OCI-LY7 (cell line): Measurements from ENCODE around the gene DPYD. TPM values are rescaled to one million over a fixed set of nuclear protein-coding genes. Genes with fewer than 3 reads are reported as not detected.

Source experiments
- BruUV-seq: library from RNA; stranded (reverse); fragments of 400-500 nt; replicated peaks from 2 replicates; lab custom pipeline; 2021; lab: Mats Ljungman, UMichigan
- CTCF ChIA-PET: fragments of 300-600 bp; sonication (Branson Sonifier 250); formaldehyde crosslinking; loops from one replicate; lab custom pipeline; 2022; ENCODE audit warnings: antibody characterized with exemption; ENCODE audit not compliant: unreplicated experiment; lab: Charles Lee
- POLR2A ChIA-PET: fragments of 300-600 bp; sonication (Branson Sonifier 250); formaldehyde crosslinking; loops from one replicate; lab custom pipeline; 2022; ENCODE audit warnings: antibody characterized with exemption; lab: Charles Lee
- DNase-seq: peaks from one replicate; pipeline ENCODE4 v3.0.0-alpha.2; 2015; ENCODE audit warnings: low spot score
- H2AFZ ChIP-seq: fragments of 200-600 bp; sonication (generic), shearing (Covaris generic); 2 replicates; pipeline ENCODE4 v1.6.1; 2014; ENCODE audit warnings: mild to moderate bottlenecking, antibody characterized with exemption, low read length, moderate library complexity
- H3K27ac ChIP-seq: fragments of 200-600 bp; sonication (generic); 2 replicates; pipeline ENCODE4 v1.5.1; 2014; ENCODE audit warnings: mixed run types, low read depth, mild to moderate bottlenecking, moderate library complexity, low read length, inconsistent platforms; ENCODE audit not compliant: poor library complexity, severe bottlenecking
- H3K36me3 ChIP-seq: fragments of 200-600 bp; sonication (generic); 2 replicates; pipeline ENCODE4 v1.6.1; 2014; ENCODE audit warnings: mild to moderate bottlenecking, antibody characterized with exemption, low read length, moderate library complexity, mixed read lengths; ENCODE audit not compliant: insufficient read depth
- H3K4me1 ChIP-seq: fragments of 200-600 bp; sonication (generic); 2 replicates; pipeline ENCODE4 v1.5.1; 2014; ENCODE audit warnings: mild to moderate bottlenecking, low read length; ENCODE audit not compliant: insufficient read depth, poor library complexity, severe bottlenecking
- H3K4me2 ChIP-seq: fragments of 200-600 bp; sonication (generic); 2 replicates; pipeline ENCODE4 v1.6.1; 2014; ENCODE audit warnings: mild to moderate bottlenecking, low read length
- H3K4me3 ChIP-seq: fragments of 200-600 bp; sonication (generic); 2 replicates; pipeline ENCODE4 v1.5.1; 2014; ENCODE audit warnings: mild to moderate bottlenecking, low read depth, low read length; ENCODE audit not compliant: poor library complexity, severe bottlenecking
- H3K79me2 ChIP-seq: fragments of 200-600 bp; sonication (generic); 2 replicates; pipeline ENCODE4 v1.6.1; 2016; ENCODE audit warnings: low read depth, mild to moderate bottlenecking, low read length, moderate library complexity, mixed read lengths; ENCODE audit not compliant: insufficient read depth
- H3K9me2 ChIP-seq: fragments of 200-600 bp; sonication (generic); 2 replicates; pipeline ENCODE4 v1.6.1; 2016; ENCODE audit warnings: mild to moderate bottlenecking, low read length, mixed read lengths; ENCODE audit not compliant: insufficient read depth
- H3K9me3 ChIP-seq: fragments of 200-600 bp; sonication (generic); 2 replicates; pipeline ENCODE4 v1.6.1; 2014; ENCODE audit warnings: mild to moderate bottlenecking, mixed run types, low read length, mixed read lengths
- H4K20me1 ChIP-seq: fragments of 200-600 bp; sonication (generic); 2 replicates; pipeline ENCODE4 v1.6.1; 2014; ENCODE audit warnings: mild to moderate bottlenecking, antibody characterized with exemption, low read length, moderate library complexity, mixed read lengths; ENCODE audit not compliant: insufficient read depth
- CTCF ChIP-seq: fragments of 200-600 bp; sonication (generic); conservative IDR thresholded peaks from 2 replicates; pipeline ENCODE4 v1.5.1; 2014; ENCODE audit warnings: mild to moderate bottlenecking, antibody characterized with exemption, low read length, moderate library complexity, mixed read lengths
- EZH2phosphoT487 ChIP-seq: fragments of 200-600 bp; sonication (generic); IDR thresholded peaks from 2 replicates; pipeline ENCODE4 v1.6.1; 2018; ENCODE audit warnings: low read depth, borderline replicate concordance, mild to moderate bottlenecking, mixed run types, antibody characterized with exemption, low read length, moderate library complexity, mixed read lengths
- intact Hi-C: fragments of 100-400 bp; cut with micrococcal nuclease; formaldehyde crosslinking; loops from one replicate; pipeline ENCODE4 v1.10.0; 2022; ENCODE audit not compliant: unreplicated experiment
- total RNA-seq, 2 experiments: library from RNA; depleted of rRNA in 1 of 2; stranded (reverse); fragments of >200 nt in 1 of 2; shearing (Covaris generic) in 1 of 2; gene quantifications; 2 replicates each; pipeline ENCODE4 v1.2.3, GENCODE V29; 2014 to 2022

DPYD gene
- total RNA-seq, 2 experiments from 2014 or later = 5.5 to 13.4 TPM

- ChIA-PET POLR2A (no interaction called here), CTCF (no interaction called here)
- Histone ChIP-seq H3K4me1 (no peaks in the 10 kb centered on the region), H3K4me3 (no peak overlapping the region), H3K27ac (no peak overlapping the region), H3K79me2 (no peaks in the 10 kb centered on the region), H2AFZ (no peak overlapping the region), H3K9me2 (no peaks in the 10 kb centered on the region), H4K20me1 (no peaks in the 10 kb centered on the region; the same call in 1 of the 2 replicates), H3K36me3 (no peaks in the 10 kb centered on the region), H3K9me3 (no peaks in the 10 kb centered on the region), H3K4me2 (no peak overlapping the region)
- intact Hi-C loops = no loop called here
- BruUV-seq = no TSS peak
- TF ChIP-seq EZH2phosphoT487 (no peak), CTCF (no peak)
- DNase-seq = no peak
Measured at GRCh38 chr1:97806996-97807520, 113.8 kb downstream of the DPYD start.

- H2AFZ ChIP-seq = no peak overlapping the region
- H3K36me3 ChIP-seq = no peaks in the 10 kb centered on the region
- no peak overlapping the region for H3K4me3 ChIP-seq
- intact Hi-C loops = no loop called here
- TF ChIP-seq CTCF = no peak
- TF ChIP-seq EZH2phosphoT487 = no peak
- DNase-seq = no peak
- no peaks in the 10 kb centered on the region for H3K9me3 ChIP-seq
- CTCF ChIA-PET = no interaction called here
- H3K9me2 ChIP-seq = no peaks in the 10 kb centered on the region
- no peak overlapping the region for H3K27ac ChIP-seq
- POLR2A ChIA-PET = no interaction called here
- H3K79me2 ChIP-seq = no peaks in the 10 kb centered on the region
- no peak overlapping the region for H3K4me2 ChIP-seq
- no TSS peak for BruUV-seq
- H4K20me1 ChIP-seq = no peaks in the 10 kb centered on the region; the same call in 1 of the 2 replicates
- H3K4me1 ChIP-seq = no peaks in the 10 kb centered on the region
Measured at GRCh38 chr1:97806326-97806725, 114.5 kb downstream of the DPYD start.

- Histone ChIP-seq H4K20me1 (no peaks in the 10 kb centered on the region; the same call in 1 of the 2 replicates), H3K79me2 (no peaks in the 10 kb centered on the region), H3K9me2 (no peaks in the 10 kb centered on the region), H3K27ac (no peak overlapping the region), H3K9me3 (no peaks in the 10 kb centered on the region), H3K4me3 (no peak overlapping the region), H3K36me3 (no peaks in the 10 kb centered on the region), H3K4me2 (no peak overlapping the region), H3K4me1 (no peaks in the 10 kb centered on the region), H2AFZ (no peak overlapping the region)
- ChIA-PET POLR2A (no interaction called here), CTCF (no interaction called here)
- BruUV-seq = no TSS peak
- TF ChIP-seq EZH2phosphoT487 (no peak), CTCF (no peak)
- intact Hi-C loops = no loop called here
- no peak for DNase-seq
Measured at GRCh38 chr1:97805093-97805492, 115.7 kb downstream of the DPYD start.
